Activated naive CD8-positive, alpha-beta T cell (primary cell): ENCODE measurements around the gene MED9.

Experiments
- H3K27ac Mint-ChIP-seq: one replicate; pipeline ENCODE4 v1.8.0; 2021; ENCODE audit warnings: mixed read lengths
- H3K27me3 Mint-ChIP-seq: one replicate; pipeline ENCODE4 v1.8.0; 2021; ENCODE audit warnings: mixed read lengths
- H3K36me3 Mint-ChIP-seq: one replicate; pipeline ENCODE4 v1.8.0; 2021; ENCODE audit warnings: mixed read lengths
- H3K4me1 Mint-ChIP-seq: one replicate; pipeline ENCODE4 v1.8.0; 2021; ENCODE audit warnings: low read depth, mixed read lengths
- H3K4me3 Mint-ChIP-seq: one replicate; pipeline ENCODE4 v1.8.0; 2021; ENCODE audit warnings: mild to moderate bottlenecking, mixed read lengths
- H3K9me3 Mint-ChIP-seq: one replicate; pipeline ENCODE4 v1.8.0; 2021; ENCODE audit warnings: low read depth, mixed read lengths

The MED9 gene

GRCh38 chr17:17500999-17501605, 24.3 kb downstream of the MED9 start:
- Mint-ChIP-seq H3K4me1 (peaks cover 3% of the 10 kb centered on the region), H3K4me3 (no peak overlapping the region), H3K9me3 (no peaks in the 10 kb centered on the region), H3K36me3 (no peaks in the 10 kb centered on the region), H3K27me3 (peaks cover 1% of the 10 kb centered on the region), H3K27ac (no peak overlapping the region)

- H3K9me3 Mint-ChIP-seq = no peaks in the 10 kb centered on the region
- H3K27me3 Mint-ChIP-seq = peaks cover 1% of the 10 kb centered on the region
- no peak overlapping the region for H3K4me3 Mint-ChIP-seq
- no peaks in the 10 kb centered on the region for H3K4me1 Mint-ChIP-seq
- no peaks in the 10 kb centered on the region for H3K36me3 Mint-ChIP-seq
- peak overlapping the region; percentile 11 for H3K27ac Mint-ChIP-seq
Observed at GRCh38 chr17:17502741-17503565, 26.2 kb downstream of the MED9 start.

GRCh38 chr17:17503566-17504130, 26.8 kb downstream of the MED9 start:
- Mint-ChIP-seq H3K36me3 (no peaks in the 10 kb centered on the region), H3K9me3 (no peaks in the 10 kb centered on the region), H3K4me3 (no peak overlapping the region)

GRCh38 chr17:17504341-17505140, 27.7 kb downstream of the MED9 start:
- H3K27ac Mint-ChIP-seq = no peak overlapping the region
- no peaks in the 10 kb centered on the region for H3K36me3 Mint-ChIP-seq
- no peak overlapping the region for H3K4me3 Mint-ChIP-seq
- no peaks in the 10 kb centered on the region for H3K9me3 Mint-ChIP-seq
- H3K4me1 Mint-ChIP-seq = no peaks in the 10 kb centered on the region
- peaks cover 1% of the 10 kb centered on the region for H3K27me3 Mint-ChIP-seq

More at GRCh38 chr17:17503566-17504130, 26.8 kb downstream of the MED9 start:
- Mint-ChIP-seq H3K27me3 (peaks cover 1% of the 10 kb centered on the region), H3K4me1 (no peaks in the 10 kb centered on the region), H3K27ac (no peak overlapping the region)

GRCh38 chr17:17505151-17505550, 28.4 kb downstream of the MED9 start:
- no peaks in the 10 kb centered on the region for H3K36me3 Mint-ChIP-seq
- no peaks in the 10 kb centered on the region for H3K4me1 Mint-ChIP-seq
- H3K27me3 Mint-ChIP-seq = peaks cover 1% of the 10 kb centered on the region
- H3K9me3 Mint-ChIP-seq = no peaks in the 10 kb centered on the region
- no peak overlapping the region for H3K4me3 Mint-ChIP-seq
- H3K27ac Mint-ChIP-seq = no peak overlapping the region

GRCh38 chr17:17505610-17506171, 28.9 kb downstream of the MED9 start:
- no peaks in the 10 kb centered on the region for H3K9me3 Mint-ChIP-seq
- no peaks in the 10 kb centered on the region for H3K36me3 Mint-ChIP-seq
- peaks cover 1% of the 10 kb centered on the region for H3K27me3 Mint-ChIP-seq
- H3K4me3 Mint-ChIP-seq = no peak overlapping the region
- no peaks in the 10 kb centered on the region for H3K4me1 Mint-ChIP-seq
- no peak overlapping the region for H3K27ac Mint-ChIP-seq

- Mint-ChIP-seq H3K27ac (no peak overlapping the region), H3K27me3 (no peaks in the 10 kb centered on the region), H3K36me3 (no peaks in the 10 kb centered on the region), H3K9me3 (no peaks in the 10 kb centered on the region), H3K4me3 (no peak overlapping the region), H3K4me1 (no peaks in the 10 kb centered on the region)
Observed at GRCh38 chr17:17506181-17506741, 29.5 kb downstream of the MED9 start.

GRCh38 chr17:17506893-17507464, 30.2 kb downstream of the MED9 start:
- H3K4me3 Mint-ChIP-seq = no peak overlapping the region
- H3K27ac Mint-ChIP-seq = no peak overlapping the region
- H3K36me3 Mint-ChIP-seq = no peaks in the 10 kb centered on the region
- H3K9me3 Mint-ChIP-seq = no peaks in the 10 kb centered on the region
- no peaks in the 10 kb centered on the region for H3K4me1 Mint-ChIP-seq
- no peaks in the 10 kb centered on the region for H3K27me3 Mint-ChIP-seq

- Mint-ChIP-seq H3K27me3 (no peaks in the 10 kb centered on the region), H3K36me3 (no peaks in the 10 kb centered on the region), H3K4me3 (no peak overlapping the region), H3K27ac (no peak overlapping the region), H3K9me3 (no peaks in the 10 kb centered on the region), H3K4me1 (no peaks in the 10 kb centered on the region)
Observed at GRCh38 chr17:17507465-17508011, 30.7 kb downstream of the MED9 start.

GRCh38 chr17:17508019-17508535, 31.3 kb downstream of the MED9 start:
- Mint-ChIP-seq H3K27ac (no peak overlapping the region), H3K4me1 (no peaks in the 10 kb centered on the region), H3K27me3 (no peaks in the 10 kb centered on the region), H3K36me3 (no peaks in the 10 kb centered on the region), H3K9me3 (no peaks in the 10 kb centered on the region), H3K4me3 (no peak overlapping the region)

GRCh38 chr17:17508646-17509591, 32.1 kb downstream of the MED9 start:
- H3K4me3 Mint-ChIP-seq = no peak overlapping the region
- no peak overlapping the region for H3K27ac Mint-ChIP-seq
- no peaks in the 10 kb centered on the region for H3K27me3 Mint-ChIP-seq
- H3K36me3 Mint-ChIP-seq = no peaks in the 10 kb centered on the region
- H3K9me3 Mint-ChIP-seq = no peaks in the 10 kb centered on the region
- no peaks in the 10 kb centered on the region for H3K4me1 Mint-ChIP-seq

GRCh38 chr17:17509601-17510425, 33.0 kb downstream of the MED9 start:
- H3K27ac Mint-ChIP-seq = no peak overlapping the region

More at GRCh38 chr17:17509601-17510425, 33.0 kb downstream of the MED9 start:
- no peak overlapping the region for H3K4me3 Mint-ChIP-seq
- no peaks in the 10 kb centered on the region for H3K4me1 Mint-ChIP-seq
- no peaks in the 10 kb centered on the region for H3K36me3 Mint-ChIP-seq
- H3K9me3 Mint-ChIP-seq = no peaks in the 10 kb centered on the region
- no peaks in the 10 kb centered on the region for H3K27me3 Mint-ChIP-seq
